HG02884 (cell line): Measurements from ENCODE around the gene ATIC.

Experiments
- ATAC-seq: cut with Tn5 transposase; IDR thresholded peaks from one replicate; pipeline ENCODE4 v1.9.1; 2021; ENCODE audit warnings: mild to moderate bottlenecking, moderate library complexity; ENCODE audit not compliant: unreplicated experiment

ATIC gene

GRCh38 chr2:215314896-215315295 lies 3.0 kb downstream of the ATIC start:
- no peak for ATAC-seq

GRCh38 chr2:215315301-215315700 lies 3.4 kb downstream of the ATIC start:
- ATAC-seq, result no peak

- ATAC-seq, result no peak
Observed at GRCh38 chr2:215316336-215316735, 4.5 kb downstream of the ATIC start.

- no peak for ATAC-seq
Observed at GRCh38 chr2:215319500-215319899, 7.6 kb downstream of the ATIC start.

- no peak for ATAC-seq
Observed at GRCh38 chr2:215320102-215320501, 8.2 kb downstream of the ATIC start.

GRCh38 chr2:215320679-215321078 lies 8.8 kb downstream of the ATIC start:
- ATAC-seq, result no peak

- ATAC-seq, result no peak
Observed at GRCh38 chr2:215324811-215325210, 13.0 kb downstream of the ATIC start.

- ATAC-seq, result no peak
Observed at GRCh38 chr2:215328066-215328465, 16.2 kb downstream of the ATIC start.

GRCh38 chr2:215332872-215333595 lies 21.2 kb downstream of the ATIC start:
- peak; percentile 84 for ATAC-seq

- no peak for ATAC-seq
Observed at GRCh38 chr2:215338883-215339679, 27.2 kb downstream of the ATIC start.

GRCh38 chr2:215347878-215348277 lies 36.0 kb downstream of the ATIC start:
- no peak for ATAC-seq

- no peak for ATAC-seq
Observed at GRCh38 chr2:215352602-215353001, 40.7 kb downstream of the ATIC start.

GRCh38 chr2:215354771-215355695 lies 43.2 kb downstream of the ATIC start:
- no peak for ATAC-seq

- no peak for ATAC-seq
Observed at GRCh38 chr2:215355801-215356200, 43.9 kb downstream of the ATIC start.

GRCh38 chr2:215356334-215356947 lies 44.6 kb downstream of the ATIC start:
- ATAC-seq, result no peak

GRCh38 chr2:215356948-215357461 lies 45.1 kb downstream of the ATIC start:
- ATAC-seq, result no peak

- no peak for ATAC-seq
Observed at GRCh38 chr2:215357660-215358059, 45.8 kb downstream of the ATIC start.

- ATAC-seq, result no peak
Observed at GRCh38 chr2:215358312-215358845, 46.5 kb downstream of the ATIC start.

- ATAC-seq, result no peak
Observed at GRCh38 chr2:215358891-215359575, 47.2 kb downstream of the ATIC start.

- ATAC-seq, result no peak
Observed at GRCh38 chr2:215359576-215359922, 47.7 kb downstream of the ATIC start.
